Panc1 (cell line): Measurements from ENCODE around the gene ASTN2.

Experiments used
- POLR2AphosphoS5 ChIP-seq: IDR thresholded peaks from 2 replicates; pipeline ENCODE4 v1.6.1; 2012; ENCODE audit warnings: mild to moderate bottlenecking, low read depth, low read length, moderate library complexity
- SIN3A ChIP-seq: IDR thresholded peaks from 2 replicates; pipeline ENCODE4 v1.6.1; 2012; ENCODE audit warnings: low read depth, mild to moderate bottlenecking, low read length, moderate library complexity, borderline replicate concordance; ENCODE audit not compliant: insufficient read depth
- TCF7L2 ChIP-seq: IDR thresholded peaks from 2 replicates; pipeline ENCODE4 v1.6.1; 2011; ENCODE audit warnings: mild to moderate bottlenecking, low read depth, low read length, inconsistent platforms
- TF ChIP-seq, protein P1 (sequence below): fragments of 450-650 bp; IDR thresholded peaks from 2 replicates; pipeline ENCODE4 v1.5.1; 2017; ENCODE audit warnings: mild to moderate bottlenecking

DNA sequence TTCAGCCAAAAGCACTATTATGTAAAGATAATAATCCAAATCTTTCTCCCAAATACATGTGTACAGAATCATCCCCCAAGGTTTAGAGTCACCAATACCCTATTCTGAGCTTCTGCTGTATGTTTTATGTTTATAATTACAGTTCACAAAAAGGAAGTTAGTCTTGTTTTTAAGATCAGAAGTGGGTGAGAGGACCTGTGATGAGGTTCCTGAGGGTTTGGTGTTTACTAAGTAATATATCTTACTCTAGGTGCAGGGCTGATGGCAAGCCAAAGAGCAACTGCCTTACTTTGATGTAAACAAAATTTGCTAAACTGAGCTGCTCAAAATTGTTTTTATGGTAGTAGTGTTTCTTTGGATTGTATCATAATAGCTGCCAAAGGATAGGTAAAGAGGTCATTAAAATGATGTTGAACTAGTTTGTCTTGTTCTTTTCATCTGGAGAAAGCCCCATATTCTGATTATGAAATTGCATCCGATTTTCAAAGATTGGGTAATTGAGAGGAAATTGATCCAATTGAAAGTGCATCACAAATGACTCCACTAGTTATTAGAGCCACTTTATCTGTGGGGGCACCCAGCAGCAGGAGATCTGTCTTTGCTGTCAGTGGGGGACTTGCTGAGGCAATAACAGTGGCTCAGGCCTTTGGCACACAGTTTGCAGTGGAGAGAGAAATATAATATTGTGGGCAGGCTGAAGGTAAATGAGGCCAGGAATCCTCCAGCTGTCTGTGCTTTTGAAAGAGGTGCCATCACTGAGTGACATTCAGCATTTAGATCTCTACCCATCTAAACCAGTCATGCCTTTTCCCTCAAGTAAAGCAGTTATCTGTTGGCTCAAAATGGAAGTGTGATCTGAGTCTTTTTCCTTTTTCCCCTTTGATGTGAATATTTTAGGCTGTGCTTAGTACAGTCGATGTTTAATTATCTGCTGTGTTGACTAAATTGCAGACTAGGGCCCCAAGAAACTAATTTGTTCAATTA, 713.7 kb downstream of the ASTN2 start:
- TF ChIP-seq, protein P1, sequence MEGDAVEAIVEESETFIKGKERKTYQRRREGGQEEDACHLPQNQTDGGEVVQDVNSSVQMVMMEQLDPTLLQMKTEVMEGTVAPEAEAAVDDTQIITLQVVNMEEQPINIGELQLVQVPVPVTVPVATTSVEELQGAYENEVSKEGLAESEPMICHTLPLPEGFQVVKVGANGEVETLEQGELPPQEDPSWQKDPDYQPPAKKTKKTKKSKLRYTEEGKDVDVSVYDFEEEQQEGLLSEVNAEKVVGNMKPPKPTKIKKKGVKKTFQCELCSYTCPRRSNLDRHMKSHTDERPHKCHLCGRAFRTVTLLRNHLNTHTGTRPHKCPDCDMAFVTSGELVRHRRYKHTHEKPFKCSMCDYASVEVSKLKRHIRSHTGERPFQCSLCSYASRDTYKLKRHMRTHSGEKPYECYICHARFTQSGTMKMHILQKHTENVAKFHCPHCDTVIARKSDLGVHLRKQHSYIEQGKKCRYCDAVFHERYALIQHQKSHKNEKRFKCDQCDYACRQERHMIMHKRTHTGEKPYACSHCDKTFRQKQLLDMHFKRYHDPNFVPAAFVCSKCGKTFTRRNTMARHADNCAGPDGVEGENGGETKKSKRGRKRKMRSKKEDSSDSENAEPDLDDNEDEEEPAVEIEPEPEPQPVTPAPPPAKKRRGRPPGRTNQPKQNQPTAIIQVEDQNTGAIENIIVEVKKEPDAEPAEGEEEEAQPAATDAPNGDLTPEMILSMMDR, result no peak
- TF ChIP-seq SIN3A (no peak), TCF7L2 (no peak), POLR2AphosphoS5 (no peak)
